ENCODE results near the gene ATRNL1.

DNA sequence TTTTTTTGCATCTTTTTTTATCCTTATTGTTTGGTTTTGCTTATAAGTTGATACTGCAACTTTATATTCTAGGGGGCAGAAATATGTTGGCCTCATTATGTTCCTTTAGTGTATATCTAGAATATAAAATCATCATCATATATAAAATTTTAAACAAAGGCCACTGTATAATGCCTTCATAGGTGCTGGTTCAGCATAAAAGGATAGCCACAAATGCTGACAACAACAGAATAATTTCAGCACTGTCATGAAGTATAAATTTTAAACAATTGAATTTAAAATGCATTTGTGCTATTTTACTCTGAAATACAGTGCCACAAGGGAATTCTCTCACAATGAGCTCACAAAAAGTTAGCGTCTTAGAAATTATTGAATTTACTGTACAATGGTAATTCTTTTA is 285.9 kb downstream of the ATRNL1 start:
- TF ChIP-seq, protein P1, sequence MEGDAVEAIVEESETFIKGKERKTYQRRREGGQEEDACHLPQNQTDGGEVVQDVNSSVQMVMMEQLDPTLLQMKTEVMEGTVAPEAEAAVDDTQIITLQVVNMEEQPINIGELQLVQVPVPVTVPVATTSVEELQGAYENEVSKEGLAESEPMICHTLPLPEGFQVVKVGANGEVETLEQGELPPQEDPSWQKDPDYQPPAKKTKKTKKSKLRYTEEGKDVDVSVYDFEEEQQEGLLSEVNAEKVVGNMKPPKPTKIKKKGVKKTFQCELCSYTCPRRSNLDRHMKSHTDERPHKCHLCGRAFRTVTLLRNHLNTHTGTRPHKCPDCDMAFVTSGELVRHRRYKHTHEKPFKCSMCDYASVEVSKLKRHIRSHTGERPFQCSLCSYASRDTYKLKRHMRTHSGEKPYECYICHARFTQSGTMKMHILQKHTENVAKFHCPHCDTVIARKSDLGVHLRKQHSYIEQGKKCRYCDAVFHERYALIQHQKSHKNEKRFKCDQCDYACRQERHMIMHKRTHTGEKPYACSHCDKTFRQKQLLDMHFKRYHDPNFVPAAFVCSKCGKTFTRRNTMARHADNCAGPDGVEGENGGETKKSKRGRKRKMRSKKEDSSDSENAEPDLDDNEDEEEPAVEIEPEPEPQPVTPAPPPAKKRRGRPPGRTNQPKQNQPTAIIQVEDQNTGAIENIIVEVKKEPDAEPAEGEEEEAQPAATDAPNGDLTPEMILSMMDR (IDR thresholded peaks at IDR 0.05 in 8 of 11, conservative IDR thresholded peaks at IDR 0.05 in 3 of 11) = no peak
- TF ChIP-seq POLR2A (IDR thresholded peaks at IDR 0.05) (no peak), POLR2AphosphoS5 (IDR thresholded peaks at IDR 0.05) (no peak)
